Measurements from ENCODE around the gene CCL21. TPM values are rescaled to one million over a fixed set of nuclear protein-coding genes. Genes with fewer than 3 reads are reported as not detected.

The CCL21 gene
- total and polyA plus RNA-seq, 2 of the 8 experiments (the other 6 are each of a cell fraction or from before 2014, with no cell fraction given): not detected

DNA sequence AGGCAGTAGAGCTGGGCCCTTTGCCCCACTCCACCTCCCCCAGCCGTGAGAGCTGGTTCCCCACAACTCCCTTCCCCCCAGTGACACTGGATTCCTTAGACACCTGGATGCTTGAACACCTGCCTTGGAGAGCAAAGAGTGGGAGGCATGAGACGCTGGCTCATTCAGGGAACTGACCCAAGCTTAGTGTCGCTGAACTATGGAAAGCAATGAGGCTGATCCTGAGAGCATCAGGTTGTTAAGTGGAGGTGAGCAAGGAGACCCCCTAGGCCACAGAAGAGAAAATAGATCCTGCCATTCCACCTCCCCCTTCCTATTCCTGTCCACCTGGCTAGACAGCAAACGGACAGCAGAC, 20.8 kb downstream of the CCL21 start:
- H3K4me1 ChIP-seq (replicated peaks in 1 of 4; ENCODE audit: control insufficient read depth in 3 of 4, insufficient read depth in 4 of 4, low read length in 3 of 4): peaks cover 0 to 3% (median 1%) of the 10 kb centered on the region in 4 experiments; a peak in 2 of 7 replicates
- H2BK15ac ChIP-seq (ENCODE audit: low read length): no peak overlapping the region
- WGBS, 2 experiments (ENCODE audit: extremely low coverage in 1 of 2, insufficient coverage in 1 of 2, insufficient read length in 1 of 2, insufficient replicate concordance in 2 of 2, low coverage in 1 of 2, low lambda C conversion rate in 2 of 2, missing lambda C conversion rate in 1 of 2): 86% methylated on average over 4 of the region's 4 CpGs; no CpG with 5 or more reads in 1 of the 2 experiments
- no peak overlapping the region for H4K8ac ChIP-seq (ENCODE audit: extremely low read depth, insufficient read depth, low read length)
- H3K14ac ChIP-seq (ENCODE audit: insufficient read length): no peak overlapping the region
- H2BK5ac ChIP-seq (ENCODE audit: low read depth, low read length): no peak overlapping the region
- DNase-seq (ENCODE audit: low read depth in 1 of 2, low spot score in 2 of 2) (no peak), FAIRE-seq (no peak)
- H2BK12ac ChIP-seq (ENCODE audit: low read depth, low read length): 0 out of 2 replicates have a peak overlapping the region, but pooled peaks have one; percentile 19
- no peak overlapping the region for H3K4ac ChIP-seq (replicated peaks; ENCODE audit: insufficient read length, low read depth, low read length)
- H4K5ac ChIP-seq (ENCODE audit: insufficient read length, low read depth, low read length): no peak overlapping the region
- H3K9ac ChIP-seq (replicated peaks in 1 of 4; ENCODE audit: extremely low read depth in 1 of 4, low read depth in 3 of 4, low read length in 3 of 4): no peak overlapping the region
- CTCF ChIA-PET (ENCODE audit: partially characterized antibody): interaction anchor here (1.7 to 12.6 kb wide), 2 partner anchors 12 to 14 kb away, joined by 8 to 147 read pairs; no protein-coding TSS in a partner anchor
- H3K23ac ChIP-seq (ENCODE audit: insufficient read length): no peak overlapping the region
- H3K4me2 ChIP-seq (ENCODE audit: insufficient read depth in 1 of 2, low read depth in 2 of 2, low read length in 2 of 2): no peak overlapping the region
- no peaks in the 10 kb centered on the region for H3K9me3 ChIP-seq (ENCODE audit: insufficient read depth in 2 of 2, low read depth in 1 of 2, low read length in 1 of 2)
- H3K36me3 ChIP-seq (ENCODE audit: control insufficient read depth in 2 of 4, insufficient read depth in 4 of 4, low read length in 3 of 4): no peaks in the 10 kb centered on the region
- H3K18ac ChIP-seq (ENCODE audit: extremely low read depth, low read length): no peak overlapping the region
- H3K79me1 ChIP-seq (ENCODE audit: low read depth, low read length): no peaks in the 10 kb centered on the region
- H2AK5ac ChIP-seq (ENCODE audit: low read depth, low read length): no peak overlapping the region
- H2BK20ac ChIP-seq (ENCODE audit: low read length): no peak overlapping the region
- POLR2A ChIA-PET (ENCODE audit: partially characterized antibody): no interaction called here
- H3K23me2 ChIP-seq (ENCODE audit: low read depth, low read length): no peaks in the 10 kb centered on the region; the same call in 1 of the 2 replicates
- H2AFZ ChIP-seq (ENCODE audit: low read length): no peak overlapping the region
- H3K27me3 ChIP-seq (replicated peaks in 1 of 4; ENCODE audit: control insufficient read depth in 3 of 4, extremely low read depth in 1 of 4, insufficient read depth in 3 of 4, low read length in 3 of 4): no peaks in the 10 kb centered on the region
- no peak overlapping the region for H2BK120ac ChIP-seq (replicated peaks; ENCODE audit: low read depth, low read length)
- no peak overlapping the region for H4K91ac ChIP-seq (replicated peaks; ENCODE audit: insufficient read length, low read length)
- H4K20me1 ChIP-seq (replicated peaks in 1 of 2; ENCODE audit: control insufficient read depth in 1 of 2, insufficient read depth in 2 of 2, low read length in 2 of 2): no peaks in the 10 kb centered on the region
- H3K56ac ChIP-seq (replicated peaks; ENCODE audit: insufficient read length, low read depth, low read length): no peak overlapping the region
- no peak overlapping the region for H3K4me3 ChIP-seq (ENCODE audit: extremely low read depth in 1 of 4, insufficient read depth in 2 of 4, low read depth in 3 of 4, low read length in 4 of 4)
- H3K79me2 ChIP-seq (ENCODE audit: control insufficient read depth in 1 of 2, insufficient read depth in 2 of 2, low read length in 2 of 2): no peaks in the 10 kb centered on the region
- no peak for TF ChIP-seq KDM4A (IDR thresholded peaks at IDR 0.05; ENCODE audit: low read depth, low read length, severe bottlenecking)
- TF ChIP-seq TBP (IDR thresholded peaks at IDR 0.05; ENCODE audit: low read depth, low read length): no peak
- TF ChIP-seq KDM1A (IDR thresholded peaks at IDR 0.05; ENCODE audit: borderline replicate concordance, low read length): no peak
- TF ChIP-seq RNF2 (IDR thresholded peaks at IDR 0.05; ENCODE audit: borderline replicate concordance, low read depth, low read length, missing control alignments, poor library complexity, severe bottlenecking): no peak
- no peak for TF ChIP-seq HDAC2 (IDR thresholded peaks at IDR 0.05; ENCODE audit: borderline replicate concordance in 1 of 2, low read depth in 2 of 2, low read length in 2 of 2)
- no peak for TF ChIP-seq CREB1 (IDR thresholded peaks at IDR 0.05)
- TF ChIP-seq ZNF274 (IDR thresholded peaks at IDR 0.05; ENCODE audit: borderline replicate concordance, extremely low read depth, low read length): no peak
- H3K27ac ChIP-seq (ENCODE audit: low read depth, low read length): no peak overlapping the region

All from H1 (cell line).